ENCODE data around the gene MAN2C1. TPM values are rescaled to one million over a fixed set of nuclear protein-coding genes. Genes with fewer than 3 reads are reported as not detected.
"Not testable (repeated sequence)": the region's sequence is repeated elsewhere in the genome, so short reads cannot be mapped to it uniquely, and the experiment has no call there.

The MAN2C1 gene
- total RNA-seq, 1 donor from 2014 or later = 252 TPM

GRCh38 chr15:75352186-75353080 lies 16.0 kb downstream of the MAN2C1 start:
- Histone ChIP-seq H3K27me3 (no peaks in the 10 kb centered on the region), H3K27ac (no peak overlapping the region), H3K36me3 (peaks cover 27% of the 10 kb centered on the region), H3K4me3 (no peak overlapping the region), H3K4me1 (peaks cover 14% of the 10 kb centered on the region), H3K9me3 (no peaks in the 10 kb centered on the region)
- ATAC-seq (no peak), DNase-seq (no peak)
- TF ChIP-seq, protein P1, sequence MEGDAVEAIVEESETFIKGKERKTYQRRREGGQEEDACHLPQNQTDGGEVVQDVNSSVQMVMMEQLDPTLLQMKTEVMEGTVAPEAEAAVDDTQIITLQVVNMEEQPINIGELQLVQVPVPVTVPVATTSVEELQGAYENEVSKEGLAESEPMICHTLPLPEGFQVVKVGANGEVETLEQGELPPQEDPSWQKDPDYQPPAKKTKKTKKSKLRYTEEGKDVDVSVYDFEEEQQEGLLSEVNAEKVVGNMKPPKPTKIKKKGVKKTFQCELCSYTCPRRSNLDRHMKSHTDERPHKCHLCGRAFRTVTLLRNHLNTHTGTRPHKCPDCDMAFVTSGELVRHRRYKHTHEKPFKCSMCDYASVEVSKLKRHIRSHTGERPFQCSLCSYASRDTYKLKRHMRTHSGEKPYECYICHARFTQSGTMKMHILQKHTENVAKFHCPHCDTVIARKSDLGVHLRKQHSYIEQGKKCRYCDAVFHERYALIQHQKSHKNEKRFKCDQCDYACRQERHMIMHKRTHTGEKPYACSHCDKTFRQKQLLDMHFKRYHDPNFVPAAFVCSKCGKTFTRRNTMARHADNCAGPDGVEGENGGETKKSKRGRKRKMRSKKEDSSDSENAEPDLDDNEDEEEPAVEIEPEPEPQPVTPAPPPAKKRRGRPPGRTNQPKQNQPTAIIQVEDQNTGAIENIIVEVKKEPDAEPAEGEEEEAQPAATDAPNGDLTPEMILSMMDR (IDR thresholded peaks at IDR 0.05) = no peak
- intact Hi-C loops (cut with DNase I) = no loop called here

DNA sequence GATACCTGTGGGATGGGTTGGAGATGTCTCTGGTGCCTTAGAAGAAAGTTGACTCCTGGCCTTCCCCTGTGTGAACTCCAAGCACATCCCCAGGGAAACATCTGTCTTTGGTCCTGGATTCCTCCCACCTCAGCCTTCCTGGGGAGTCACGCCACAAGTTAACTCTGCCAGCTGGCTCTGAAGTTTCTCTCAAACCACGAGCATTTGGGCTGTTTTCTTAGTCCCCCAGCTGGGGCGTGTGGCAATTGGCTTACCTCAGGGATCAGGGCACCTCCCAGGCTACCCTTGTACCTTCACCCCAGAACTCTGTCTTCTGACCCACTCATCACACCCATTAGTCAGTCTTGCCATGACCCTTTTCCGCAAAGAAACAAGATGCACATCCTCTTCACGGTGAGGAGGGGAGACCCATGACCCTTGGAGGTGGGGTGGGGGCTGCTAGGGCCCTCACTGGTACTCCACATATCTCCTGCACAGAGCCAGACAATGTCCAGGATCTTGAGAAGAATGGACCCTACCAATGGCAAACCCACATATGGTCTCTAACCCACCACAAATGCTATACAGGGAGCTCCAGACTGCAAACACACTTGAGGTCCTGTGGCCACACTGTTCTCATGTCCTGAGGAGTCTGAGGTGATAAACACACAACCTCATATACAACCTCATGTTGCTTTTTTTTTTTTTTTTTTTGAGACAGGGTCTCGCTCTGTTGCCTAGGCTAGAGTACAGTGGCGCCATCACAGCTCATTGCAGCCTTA lies 17.6 kb downstream of the MAN2C1 start:
- Histone ChIP-seq H3K9me3 (no peaks in the 10 kb centered on the region), H3K36me3 (peaks cover 12% of the 10 kb centered on the region), H3K27ac (no peak overlapping the region), H3K4me1 (peaks cover 20% of the 10 kb centered on the region), H3K4me3 (no peak overlapping the region), H3K27me3 (no peaks in the 10 kb centered on the region)
- ATAC-seq = no peak
- DNase-seq = no peak
- TF ChIP-seq, protein P1 (IDR thresholded peaks at IDR 0.05) = no peak
- intact Hi-C loops (cut with DNase I) = no loop called here

DNA sequence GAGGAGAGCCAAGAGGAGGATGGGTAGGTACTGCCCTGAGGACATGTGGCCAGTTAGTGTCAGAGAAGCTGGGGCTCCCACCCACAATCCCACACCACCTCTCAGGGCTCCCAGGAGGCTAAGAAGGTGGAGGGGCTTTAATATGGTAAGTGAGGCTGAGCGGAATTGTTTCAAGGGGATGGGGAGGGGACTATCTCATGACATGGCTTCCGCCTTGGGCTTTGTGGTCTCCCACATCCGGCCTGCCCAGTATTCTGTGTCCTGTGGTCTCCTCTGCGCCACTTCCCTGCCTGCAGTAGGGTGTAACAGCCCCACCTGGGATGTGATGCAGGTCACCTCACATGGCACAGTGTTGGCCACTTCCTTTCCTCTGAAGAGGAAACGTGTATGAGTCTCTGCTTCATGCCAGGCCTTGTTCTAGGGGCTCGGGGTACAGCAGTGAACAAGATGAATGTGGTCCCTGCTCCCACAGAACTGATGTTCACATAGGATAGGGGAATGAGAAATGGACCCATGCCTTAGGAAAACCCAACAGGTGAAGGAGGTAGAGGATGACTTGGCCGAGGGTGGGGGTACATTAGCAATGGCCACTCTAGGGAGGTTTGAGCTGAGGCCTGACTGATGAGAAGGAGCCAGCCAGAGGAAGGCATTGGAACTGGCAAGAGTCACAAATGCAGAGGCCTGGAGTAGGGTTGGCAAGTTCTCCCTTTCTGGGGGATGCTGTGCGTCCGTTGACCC lies 18.4 kb downstream of the MAN2C1 start:
- ATAC-seq = peak; percentile 23
- Histone ChIP-seq H3K9me3 (no peaks in the 10 kb centered on the region), H3K4me3 (no peak overlapping the region), H3K27ac (no peak overlapping the region), H3K36me3 (peaks cover 4% of the 10 kb centered on the region), H3K4me1 (peaks cover 20% of the 10 kb centered on the region), H3K27me3 (no peaks in the 10 kb centered on the region)
- DNase-seq = peak; percentile 38
- intact Hi-C loops (cut with DNase I) = no loop called here
- TF ChIP-seq, protein P1 (IDR thresholded peaks at IDR 0.05) = no peak

- H3K27ac ChIP-seq; H3K4me3 ChIP-seq; H3K27me3 ChIP-seq; H3K36me3 ChIP-seq; intact Hi-C loops (cut with DNase I); DNase-seq; ATAC-seq; H3K9me3 ChIP-seq: not testable (repeated sequence)
- peaks cover 20% of the 10 kb centered on the region for H3K4me1 ChIP-seq
Observed at GRCh38 chr15:75349351-75349669, 19.1 kb downstream of the MAN2C1 start.

- peaks cover 20% of the 10 kb centered on the region for H3K4me1 ChIP-seq
- intact Hi-C loops (cut with DNase I) = no loop called here
- DNase-seq (peak; percentile 70), ATAC-seq (peak; percentile 5)
- H3K27me3 ChIP-seq = no peaks in the 10 kb centered on the region
- H3K36me3 ChIP-seq = no peaks in the 10 kb centered on the region
- TF ChIP-seq, protein P1 (IDR thresholded peaks at IDR 0.05) = no peak
- H3K4me3 ChIP-seq = peak overlapping the region; percentile 97
- peak overlapping the region; percentile 84 for H3K27ac ChIP-seq
- H3K9me3 ChIP-seq = no peaks in the 10 kb centered on the region
Observed at GRCh38 chr15:75348562-75349350, 19.7 kb downstream of the MAN2C1 start.

Measured in upper lobe of right lung (tissue), 1 donor.